ENCODE measurements around the gene PSMB8.
"Not testable (repeated sequence)": the region's sequence is repeated elsewhere in the genome, so short reads cannot be mapped to it uniquely, and the experiment has no call there.

Gene PSMB8

DNA sequence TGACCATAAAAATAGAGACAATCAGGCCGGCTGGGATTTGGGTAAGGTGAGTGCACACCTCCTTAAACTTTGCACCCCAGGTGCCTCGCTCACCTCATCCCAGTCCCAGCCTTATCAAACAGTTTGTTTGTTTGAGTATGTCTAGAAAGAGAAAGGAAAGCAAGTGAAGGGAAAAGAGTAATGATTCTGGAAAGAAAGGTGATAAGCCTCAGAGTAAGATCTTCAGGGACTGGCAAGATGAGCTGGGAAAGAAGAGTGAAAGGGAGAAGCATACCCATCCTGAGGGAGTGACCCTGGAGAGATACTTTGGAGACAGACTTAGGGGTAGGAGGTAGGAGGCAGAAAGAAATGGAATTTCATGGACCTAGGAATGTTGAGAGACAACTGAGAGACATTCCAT lies 7.0 kb downstream of the PSMB8 start:
- DNase-seq: no peak

- DNase-seq: no peak
Observed at GRCh38 chr6:32835167-32835893, 8.5 kb downstream of the PSMB8 start.

DNA sequence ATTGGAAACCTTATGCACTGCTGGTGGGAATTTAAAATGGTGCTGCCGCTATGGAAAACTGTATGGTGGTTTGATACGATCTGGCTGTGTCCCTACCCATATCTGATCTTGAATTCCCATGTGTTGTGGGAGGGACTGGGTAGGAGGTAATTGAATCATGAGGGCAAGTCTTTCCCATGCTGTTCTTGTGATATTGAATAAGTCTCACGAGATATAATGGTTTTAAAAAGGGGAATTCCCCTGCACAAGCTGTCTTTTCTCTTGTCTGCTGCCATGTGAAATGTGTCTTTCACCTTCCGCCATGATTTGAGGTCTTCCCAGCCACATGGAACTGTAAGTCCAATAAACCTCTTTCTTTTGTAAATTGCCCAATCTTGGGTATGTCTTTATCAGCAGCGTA lies 10.2 kb downstream of the PSMB8 start:
- DNase-seq: no peak

DNA sequence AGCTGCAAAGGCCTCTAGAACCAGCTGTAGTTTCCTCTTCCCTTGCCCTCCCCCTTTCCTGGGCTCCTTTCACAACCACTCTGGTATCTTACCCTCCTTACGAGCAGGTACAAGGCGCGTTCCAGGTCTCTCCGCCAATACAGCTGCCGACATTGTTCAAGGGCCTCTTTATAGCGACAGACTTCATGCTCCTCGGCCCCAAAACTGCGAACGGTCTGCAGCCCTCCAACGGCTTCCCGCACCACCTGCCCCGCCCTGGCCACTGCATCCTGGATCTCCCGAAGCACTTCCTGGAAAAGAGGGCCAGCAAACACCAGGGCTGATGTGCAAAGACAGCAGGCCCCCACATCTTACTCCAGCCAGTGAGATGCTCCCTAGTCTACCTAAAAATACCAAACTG lies 11.3 kb downstream of the PSMB8 start:
- DNase-seq: no peak

GRCh38 chr6:32830936-32831335 lies 12.9 kb downstream of the PSMB8 start:
- no peak for DNase-seq

- DNase-seq: no peak
Observed at GRCh38 chr6:32830017-32830416, 13.8 kb downstream of the PSMB8 start.

DNA sequence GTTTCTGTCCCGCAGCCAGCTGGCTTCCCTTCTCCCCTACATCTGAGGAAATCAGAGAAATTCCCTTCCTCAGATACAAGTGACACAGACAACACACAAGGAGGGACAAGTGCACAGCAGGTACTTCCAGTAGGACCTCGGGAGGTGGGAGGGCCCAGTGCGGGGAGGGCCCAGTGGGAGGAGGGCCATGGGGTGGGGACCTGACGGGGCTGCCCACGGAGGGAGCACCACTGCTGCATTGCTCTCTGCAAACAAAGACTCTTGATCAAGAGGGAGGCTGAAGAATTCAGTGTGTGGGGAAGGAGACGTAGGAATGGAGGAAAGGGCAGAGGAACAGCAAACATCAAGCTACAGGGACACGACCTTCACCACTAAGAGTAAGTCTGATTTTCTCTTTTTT lies 14.4 kb downstream of the PSMB8 start:
- DNase-seq: no peak

GRCh38 chr6:32827025-32827424 lies 16.8 kb downstream of the PSMB8 start:
- DNase-seq: no peak

DNA sequence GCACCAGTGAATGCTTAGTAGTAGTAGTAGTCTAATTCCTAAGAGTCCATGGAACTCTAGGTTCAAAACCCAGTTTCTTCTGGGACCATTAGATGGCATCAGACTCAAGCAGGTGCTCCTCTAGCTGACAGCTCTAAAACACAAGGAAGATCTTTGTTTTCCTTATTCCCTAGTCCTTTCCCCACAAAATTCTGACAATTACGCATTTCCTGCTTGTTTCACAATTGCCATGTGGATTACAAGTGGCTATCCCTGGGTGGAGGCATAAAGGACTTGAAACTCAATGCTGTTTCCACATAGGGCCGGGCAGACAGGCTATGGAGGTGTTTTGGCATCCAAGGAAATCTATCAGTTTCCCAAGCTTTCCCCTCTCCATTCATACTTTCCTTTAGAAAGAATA lies 17.9 kb downstream of the PSMB8 start:
- peak; percentile 13 for DNase-seq

DNA sequence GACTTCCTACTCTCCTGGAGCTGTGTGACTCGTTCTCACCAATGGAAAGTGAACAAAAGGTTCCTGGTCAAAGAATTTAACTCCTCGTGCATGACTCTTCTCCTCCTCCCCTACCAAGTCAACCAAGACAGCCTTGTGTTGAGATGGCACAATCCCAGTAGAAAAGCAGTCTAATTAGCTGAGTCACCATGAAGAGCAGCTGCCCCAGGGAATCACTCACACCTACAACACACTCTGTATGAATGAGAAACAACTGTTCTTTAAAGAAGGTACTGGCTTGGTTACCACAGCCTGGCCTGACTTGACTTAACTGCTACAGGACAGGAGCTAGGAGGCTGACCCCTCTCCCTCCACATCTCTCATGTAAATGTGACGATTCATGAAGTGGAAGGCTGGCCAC lies 24.1 kb downstream of the PSMB8 start:
- DNase-seq: no peak

DNA sequence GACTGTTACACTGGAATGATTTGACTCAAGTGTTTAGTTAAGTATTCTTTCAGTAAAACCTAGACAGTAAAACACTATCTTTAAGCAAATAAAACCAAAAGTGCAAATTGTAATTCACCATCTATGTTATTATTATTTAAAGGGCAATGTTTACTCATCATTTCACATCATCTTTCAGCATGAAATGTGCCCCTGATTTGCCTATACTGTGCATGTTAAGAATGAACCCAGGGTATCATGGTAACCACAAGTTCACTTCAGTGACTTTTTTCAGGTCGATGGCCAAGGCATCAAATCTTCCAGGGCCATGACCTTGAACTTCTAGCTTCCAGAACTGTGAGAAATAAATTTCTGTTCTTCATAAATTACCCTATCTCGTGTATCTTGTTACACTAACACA lies 25.0 kb downstream of the PSMB8 start:
- no peak for DNase-seq

DNA sequence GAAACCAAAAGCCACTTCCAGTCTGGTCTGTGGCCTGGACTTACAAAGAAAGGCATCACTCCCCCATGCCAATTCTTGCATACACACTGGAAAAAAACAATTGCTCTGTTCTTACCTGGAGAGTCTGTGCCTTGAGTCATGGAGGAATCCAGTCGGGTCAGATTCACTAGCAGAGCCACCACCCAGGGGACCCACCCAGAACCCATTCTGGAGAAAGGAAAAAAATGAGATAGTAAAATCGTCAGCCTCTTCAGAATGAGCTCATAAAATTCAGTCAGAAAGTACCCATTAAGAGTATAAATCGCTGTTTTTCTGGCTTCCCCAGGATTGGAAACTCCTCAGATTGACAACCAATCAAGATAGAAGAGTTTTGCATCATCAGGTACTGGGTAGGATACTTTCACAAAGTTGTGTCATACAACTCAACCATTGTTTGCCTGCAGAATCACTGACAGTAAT lies 27.1 kb downstream of the PSMB8 start, which contains the start of gene HLA-DOB:
TSS of gene HLA-DOB (minus strand) at position 257 of the 459 bp plus-strand sequence. CDS start at position 206, 51 bp downstream.
- DNase-seq: peak; percentile 5

GRCh38 chr6:32815996-32816395 lies 27.9 kb downstream of the PSMB8 start:
- DNase-seq: no peak

GRCh38 chr6:32815115-32815514 lies 28.7 kb downstream of the PSMB8 start:
- DNase-seq: no peak

DNA sequence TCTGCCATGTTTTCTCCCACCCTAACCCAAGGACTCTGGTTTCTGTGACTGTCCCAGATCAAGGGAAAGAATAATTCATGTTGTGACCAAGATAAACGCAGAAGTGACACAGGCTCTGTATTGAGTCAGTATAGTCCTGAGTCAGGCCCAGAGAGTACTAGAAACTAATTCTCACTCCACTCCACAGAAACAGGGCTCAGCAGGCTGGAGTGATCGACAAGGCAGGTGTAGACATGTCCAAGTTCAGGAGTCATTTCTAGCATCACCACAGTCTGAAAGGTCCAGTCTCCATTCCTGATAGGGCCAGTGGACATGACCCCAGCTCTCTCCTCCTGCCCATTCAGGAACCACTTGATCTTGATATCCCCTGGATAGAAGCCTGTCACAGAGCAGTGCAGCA lies 29.7 kb downstream of the PSMB8 start:
- DNase-seq: no peak

GRCh38 chr6:32809171-32809570 lies 34.7 kb downstream of the PSMB8 start:
- DNase-seq: no peak

GRCh38 chr6:32807020-32807580 lies 36.7 kb downstream of the PSMB8 start:
- DNase-seq: no peak

DNA sequence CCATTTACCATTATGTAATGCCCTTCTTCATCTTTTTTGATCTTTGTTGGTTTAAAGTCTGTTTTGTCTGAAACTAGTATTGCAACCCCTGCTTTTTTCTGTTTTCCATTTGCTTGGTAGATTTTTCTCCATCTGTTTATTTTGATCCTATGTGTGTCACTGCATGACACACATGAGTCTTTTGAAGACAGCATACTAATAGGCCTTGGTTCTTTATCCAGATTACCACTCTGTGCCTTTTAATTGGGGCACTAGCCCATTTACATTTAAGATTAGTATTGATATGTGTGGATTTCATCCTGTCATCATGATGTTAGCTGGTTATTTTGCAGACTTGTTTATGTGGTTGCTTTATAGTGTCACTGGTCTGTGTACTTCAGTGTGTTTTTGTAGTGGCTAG lies 38.4 kb downstream of the PSMB8 start:
- DNase-seq: not testable (repeated sequence)

DNA sequence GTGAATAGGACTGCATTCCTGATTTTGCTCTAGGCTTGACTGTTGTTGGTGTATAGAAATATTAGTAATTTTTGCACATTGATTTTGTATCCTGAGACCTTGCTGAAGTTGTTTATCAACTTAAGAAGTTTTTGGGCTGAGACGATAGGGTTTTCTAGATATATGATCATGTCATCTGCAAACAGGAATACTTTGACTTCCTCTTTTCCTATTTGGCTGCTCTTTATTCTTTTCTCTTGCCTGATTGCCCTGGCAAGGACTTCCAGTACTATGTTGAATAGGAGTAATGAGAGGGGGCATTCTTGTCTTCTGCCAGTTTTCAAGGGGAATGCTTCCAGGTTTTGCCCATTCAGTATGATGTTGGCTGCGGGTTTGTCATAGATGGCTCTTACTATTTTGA lies 40.4 kb downstream of the PSMB8 start:
- no peak for DNase-seq

DNA sequence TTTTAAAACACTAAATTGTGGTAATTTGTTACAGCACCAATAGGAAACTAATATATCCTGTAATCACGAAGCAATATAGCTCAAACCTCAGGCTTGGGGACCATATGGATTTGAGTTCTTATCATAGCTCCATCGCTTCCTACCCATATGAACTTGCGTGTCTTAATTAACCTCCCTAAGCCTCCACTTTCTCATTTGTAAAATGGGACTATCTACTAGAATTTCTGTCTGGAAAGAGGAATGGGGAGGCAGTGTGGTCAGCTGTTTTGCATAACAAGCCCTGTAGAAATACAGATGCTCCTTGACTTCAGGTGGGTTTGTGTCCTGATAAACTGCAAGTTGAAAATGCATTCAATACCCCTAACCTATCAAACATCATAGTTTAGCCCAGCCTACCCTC lies 44.1 kb downstream of the PSMB8 start:
- DNase-seq: no peak

- DNase-seq: no peak
Observed at GRCh38 chr6:32799168-32799567, 44.7 kb downstream of the PSMB8 start.

GRCh38 chr6:32796848-32797776 lies 46.7 kb downstream of the PSMB8 start:
- DNase-seq: peak; percentile 80

- peak; percentile 17 for DNase-seq
Observed at GRCh38 chr6:32794510-32794909, 49.3 kb downstream of the PSMB8 start.

Data from midbrain (tissue), 1 donor.